IMR-90 (cell line): ENCODE data around the gene CCSER1. TPM values are rescaled to one million over a fixed set of nuclear protein-coding genes. Genes with fewer than 3 reads are reported as not detected.

Experiments
- ATAC-seq: fragments of 200-7000 bp; cut with Tn5 transposase; 2 replicates; pipeline ENCODE4 v1.9.1; 2020; ENCODE audit warnings: low read depth, mild to moderate bottlenecking, moderate library complexity
- BruUV-seq: library from RNA; stranded (reverse); fragments of 400-500 nt; replicated peaks from 2 replicates; lab custom pipeline; 2021; lab: Mats Ljungman, UMichigan
- CTCF ChIA-PET: fragments of 300-600 bp; formaldehyde crosslinking; extraction: SDS; loops from one replicate; lab custom pipeline; 2021; ENCODE audit warnings: antibody characterized with exemption; lab: Yijun Ruan, JAX
- POLR2A ChIA-PET: fragments of 300-600 bp; sonication (Branson Sonifier 250); formaldehyde crosslinking; loops from one replicate; lab custom pipeline; 2022; ENCODE audit warnings: antibody characterized with exemption; ENCODE audit not compliant: unreplicated experiment; lab: Charles Lee
- DNase-seq: peaks from one replicate; pipeline ENCODE4 v3.0.0; 2013
- H2AFZ ChIP-seq: replicated peaks from 2 replicates; pipeline ENCODE3; 2013; ENCODE audit warnings: low read length, mild to moderate bottlenecking; ENCODE audit not compliant: poor library complexity
- H2AK5ac ChIP-seq: 2 replicates; pipeline ENCODE4 v1.6.1; 2013; ENCODE audit warnings: low read depth, low read length, inconsistent platforms
- H2AK9ac ChIP-seq: replicated peaks from 2 replicates; pipeline ENCODE3; 2013; ENCODE audit warnings: mild to moderate bottlenecking, low read depth, low read length, moderate library complexity; ENCODE audit not compliant: poor library complexity
- H2BK120ac ChIP-seq: 2 replicates; pipeline ENCODE4 v1.6.1; 2013; ENCODE audit warnings: low read depth, low read length, inconsistent platforms
- H2BK15ac ChIP-seq: 3 replicates; pipeline ENCODE4 v1.6.1; 2013; ENCODE audit warnings: low read depth, low read length, inconsistent platforms
- H2BK20ac ChIP-seq: 2 replicates; pipeline ENCODE4 v1.6.1; 2013; ENCODE audit warnings: low read depth, mild to moderate bottlenecking, inconsistent platforms, low read length, moderate library complexity
- H2BK5ac ChIP-seq: 2 replicates; pipeline ENCODE4 v1.6.1; 2013; ENCODE audit warnings: mild to moderate bottlenecking, low read depth, low read length, inconsistent platforms; ENCODE audit not compliant: poor library complexity, severe bottlenecking
- H3K14ac ChIP-seq: replicated peaks from 2 replicates; pipeline ENCODE4 v1.6.1; 2013; ENCODE audit warnings: low read depth, low read length, inconsistent platforms
- H3K18ac ChIP-seq: 2 replicates; pipeline ENCODE4 v1.6.1; 2013; ENCODE audit warnings: low read depth, low read length, control low read depth
- H3K23ac ChIP-seq: 2 replicates; pipeline ENCODE4 v1.6.1; 2013; ENCODE audit warnings: low read depth, low read length, inconsistent platforms
- H3K27ac ChIP-seq: 2 replicates; pipeline ENCODE4 v1.5.1; 2013; ENCODE audit warnings: mild to moderate bottlenecking, control low read depth, low read length; ENCODE audit not compliant: insufficient read depth
- H3K27me3 ChIP-seq: 2 replicates; pipeline ENCODE4 v1.6.1; 2013; ENCODE audit warnings: low read length; ENCODE audit not compliant: control insufficient read depth, insufficient read depth
- H3K36me3 ChIP-seq: 2 replicates; pipeline ENCODE4 v1.6.1; 2013; ENCODE audit warnings: low read length, mixed read lengths; ENCODE audit not compliant: control insufficient read depth, insufficient read depth
- H3K4ac ChIP-seq: 2 replicates; pipeline ENCODE4 v1.6.1; 2013; ENCODE audit warnings: low read depth, low read length, inconsistent platforms
- H3K4me1 ChIP-seq: 2 replicates; pipeline ENCODE4 v1.6.1; 2013; ENCODE audit warnings: low read length, mixed read lengths; ENCODE audit not compliant: control insufficient read depth, insufficient read depth
- H3K4me2 ChIP-seq: 2 replicates; pipeline ENCODE4 v1.6.1; 2013; ENCODE audit warnings: low read depth, mild to moderate bottlenecking, control low read depth, low read length, moderate library complexity
- H3K4me3 ChIP-seq: 2 replicates; pipeline ENCODE4 v1.5.1; 2013; ENCODE audit warnings: low read depth, mild to moderate bottlenecking, control low read depth, low read length, moderate library complexity; ENCODE audit not compliant: insufficient read depth
- H3K56ac ChIP-seq: 2 replicates; pipeline ENCODE4 v1.6.1; 2013; ENCODE audit warnings: low read length, inconsistent platforms; ENCODE audit not compliant: insufficient read depth; ENCODE audit errors: extremely low read depth
- H3K79me1 ChIP-seq, 2 experiments: 2 replicates each; pipeline ENCODE4 v1.6.1; 2013; ENCODE audit warnings: low read length in 2 of 2, inconsistent platforms in 1 of 2, low read depth in 1 of 2
- H3K9ac ChIP-seq: 2 replicates; pipeline ENCODE4 v1.6.1; 2013; ENCODE audit warnings: low read depth, low read length, control low read depth
- H3K9me1 ChIP-seq: 2 replicates; pipeline ENCODE4 v1.6.1; 2013; ENCODE audit warnings: low read length, inconsistent platforms; ENCODE audit not compliant: insufficient read depth
- H3K9me3 ChIP-seq: 2 replicates; pipeline ENCODE4 v1.6.1; 2013; ENCODE audit warnings: low read length; ENCODE audit not compliant: control insufficient read depth, insufficient read depth
- H4K20me1 ChIP-seq: 2 replicates; pipeline ENCODE4 v1.6.1; 2013; ENCODE audit warnings: low read length, inconsistent platforms; ENCODE audit not compliant: insufficient read depth
- H4K5ac ChIP-seq: 2 replicates; pipeline ENCODE4 v1.6.1; 2013; ENCODE audit warnings: mild to moderate bottlenecking, low read depth, low read length, control low read depth
- H4K8ac ChIP-seq, 2 experiments: 2 replicates each; pipeline ENCODE4 v1.6.1; 2013; ENCODE audit warnings: low read depth in 2 of 2, low read length in 2 of 2, control low read depth in 1 of 2, inconsistent platforms in 1 of 2
- H4K91ac ChIP-seq: 2 replicates; pipeline ENCODE4 v1.6.1; 2013; ENCODE audit warnings: low read depth, low read length, inconsistent platforms; ENCODE audit not compliant: insufficient read depth
- MAFK ChIP-seq: IDR thresholded peaks from 2 replicates; pipeline ENCODE4 v1.6.1; 2012; ENCODE audit warnings: low read depth, low read length, improper control_type of control experiment
- MAZ ChIP-seq: IDR thresholded peaks from 2 replicates; pipeline ENCODE4 v1.6.1; 2012; ENCODE audit warnings: low read depth, mild to moderate bottlenecking, low read length, improper control_type of control experiment, moderate library complexity, borderline replicate concordance
- RCOR1 ChIP-seq: IDR thresholded peaks from 2 replicates; pipeline ENCODE4 v1.6.1; 2012; ENCODE audit warnings: mild to moderate bottlenecking, low read length, improper control_type of control experiment; ENCODE audit not compliant: insufficient replicate concordance
- SMC3 ChIP-seq: fragments of 150-350 bp; IDR thresholded peaks from 2 replicates; pipeline ENCODE4 v1.6.1; 2016; ENCODE audit warnings: low read depth, mild to moderate bottlenecking, antibody characterized with exemption, low read length, moderate library complexity
- WGBS, 2 experiments: methylation state at CpG; one replicate each; pipeline versions ENCODE4 v1.1.5 to v1.1.7; 2013; ENCODE audit warnings: missing lambda C conversion rate in 2 of 2; ENCODE audit not compliant: insufficient read length in 1 of 2; ENCODE audit errors: extremely low coverage in 2 of 2; 5-methylcytosine and 5-hydroxymethylcytosine counted together
- dilution Hi-C: fragments of 300-500 bp; cut with HindIII; formaldehyde crosslinking; loops from one replicate; pipeline ENCODE4 v1.14.3; 2018; ENCODE audit warnings: low sequenced_read_pairs; ENCODE audit not compliant: unreplicated experiment
- in situ Hi-C: fragments of 300-500 bp; cut with MboI; formaldehyde crosslinking; loops from 3 replicates; pipeline ENCODE4 v1.14.3; 2019; ENCODE audit warnings: low sequenced_read_pairs, inconsistent platforms, mixed read lengths
- intact Hi-C: fragments of 100-400 bp; cut with micrococcal nuclease; formaldehyde crosslinking; loops from 2 replicates; pipeline ENCODE4 v1.10.0; 2022
- polyA plus RNA-seq, 3 experiments: library from polyadenylated mRNA; depleted of rRNA; stranded (reverse); fragments of >200 nt; gene quantifications; 2 replicates each; pipeline ENCODE4 v1.2.3, GENCODE V29; 2012; ENCODE audit warnings: low replicate concordance in 1 of 3
- total RNA-seq: library from RNA; depleted of rRNA; stranded (reverse); fragments of >200 nt; gene quantifications from 2 replicates; pipeline ENCODE4 v1.2.3, GENCODE V29; 2012
- TF ChIP-seq, protein P1 (sequence below): fragments of 150-350 bp; IDR thresholded peaks from 2 replicates; pipeline ENCODE4 v1.6.1; 2016; ENCODE audit warnings: low read depth, mild to moderate bottlenecking, low read length, moderate library complexity, borderline replicate concordance

The CCSER1 gene
- total and polyA plus RNA-seq, 2 of the 4 experiments (the other 2 are of a cell fraction), result not detected

GRCh38 chr4:90852237-90852636 lies 725.0 kb downstream of the CCSER1 start:
- no peak overlapping the region for H3K23ac ChIP-seq

More at GRCh38 chr4:90852237-90852636, 725.0 kb downstream of the CCSER1 start:
- Histone ChIP-seq H2BK120ac (no peak overlapping the region), H2BK15ac (no peak overlapping the region), H2AK9ac (no peak overlapping the region), H4K5ac (no peak overlapping the region), H2AFZ (no peak overlapping the region), H3K56ac (no peak overlapping the region), H3K14ac (no peak overlapping the region), H2BK20ac (no peak overlapping the region), H4K8ac (no peak overlapping the region), H2AK5ac (no peak overlapping the region), H2BK5ac (no peak overlapping the region), H3K36me3 (no peaks in the 10 kb centered on the region), H3K27ac (no peak overlapping the region), H3K4me2 (no peak overlapping the region), H3K4ac (no peak overlapping the region), H3K4me1 (no peaks in the 10 kb centered on the region), H3K9me1 (no peaks in the 10 kb centered on the region), H4K91ac (no peak overlapping the region), H3K9me3 (peaks cover 4% of the 10 kb centered on the region), H3K79me1 (no peaks in the 10 kb centered on the region), H3K27me3 (no peaks in the 10 kb centered on the region), H3K9ac (no peak overlapping the region), H4K20me1 (no peaks in the 10 kb centered on the region), H3K18ac (no peak overlapping the region), H3K4me3 (no peak overlapping the region)
- TF ChIP-seq SMC3, result no peak
- TF ChIP-seq, protein P1, sequence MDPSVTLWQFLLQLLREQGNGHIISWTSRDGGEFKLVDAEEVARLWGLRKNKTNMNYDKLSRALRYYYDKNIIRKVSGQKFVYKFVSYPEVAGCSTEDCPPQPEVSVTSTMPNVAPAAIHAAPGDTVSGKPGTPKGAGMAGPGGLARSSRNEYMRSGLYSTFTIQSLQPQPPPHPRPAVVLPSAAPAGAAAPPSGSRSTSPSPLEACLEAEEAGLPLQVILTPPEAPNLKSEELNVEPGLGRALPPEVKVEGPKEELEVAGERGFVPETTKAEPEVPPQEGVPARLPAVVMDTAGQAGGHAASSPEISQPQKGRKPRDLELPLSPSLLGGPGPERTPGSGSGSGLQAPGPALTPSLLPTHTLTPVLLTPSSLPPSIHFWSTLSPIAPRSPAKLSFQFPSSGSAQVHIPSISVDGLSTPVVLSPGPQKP, result no peak
- TF ChIP-seq MAFK, result no peak
- TF ChIP-seq MAZ, result no peak
- TF ChIP-seq RCOR1, result no peak
- no CpG with 5 or more reads among the region's 4 CpGs for WGBS, 2 experiments
- ATAC-seq (no peak; the same call in none of the 2 replicates), DNase-seq (no peak)
- ChIA-PET POLR2A (no interaction called here), CTCF (interaction anchor here (0.7 kb wide), 1 partner anchor 380 kb away, joined by 3 read pairs; no protein-coding TSS in a partner anchor)
- in situ Hi-C loops, result no loop called here
- intact Hi-C loops, result no loop called here
- dilution Hi-C loops, result no loop called here
- no TSS peak for BruUV-seq
